GM19043 (cell line): ENCODE results near the gene PGAP3.
"Not testable (repeated sequence)": the region's sequence is repeated elsewhere in the genome, so short reads cannot be mapped to it uniquely, and the experiment has no call there.

Experiments used
- ATAC-seq: cut with Tn5 transposase; IDR thresholded peaks from one replicate; pipeline ENCODE4 v1.9.1; 2021; ENCODE audit warnings: low read depth; ENCODE audit not compliant: unreplicated experiment

PGAP3 gene

DNA sequence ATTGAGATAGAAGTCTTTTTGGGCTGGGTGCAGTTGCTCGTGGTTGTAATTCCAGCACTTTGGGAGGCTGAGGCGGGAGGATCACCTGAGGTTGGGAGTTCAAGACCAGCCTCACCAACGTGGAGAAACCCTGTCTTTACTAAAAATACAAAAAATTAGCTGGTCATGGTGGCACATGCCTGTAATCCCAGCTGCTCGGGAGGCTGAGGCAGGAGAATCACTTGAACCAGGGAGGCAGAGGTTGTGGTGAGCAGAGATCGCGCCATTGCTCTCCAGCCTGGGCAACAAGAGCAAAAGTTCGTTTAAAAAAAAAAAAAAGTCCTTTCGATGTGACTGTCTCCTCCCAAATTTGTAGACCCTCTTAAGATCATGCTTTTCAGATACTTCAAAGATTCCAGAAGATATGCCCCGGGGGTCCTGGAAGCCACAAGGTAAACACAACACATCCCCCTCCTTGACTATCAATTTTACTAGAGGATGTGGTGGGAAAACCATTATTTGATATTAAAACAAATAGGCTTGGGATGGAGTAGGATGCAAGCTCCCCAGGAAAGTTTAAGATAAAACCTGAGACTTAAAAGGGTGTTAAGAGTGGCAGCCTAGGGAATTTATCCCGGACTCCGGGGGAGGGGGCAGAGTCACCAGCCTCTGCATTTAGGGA is 11.4 kb upstream of the PGAP3 start:
- not testable (repeated sequence) for ATAC-seq

DNA sequence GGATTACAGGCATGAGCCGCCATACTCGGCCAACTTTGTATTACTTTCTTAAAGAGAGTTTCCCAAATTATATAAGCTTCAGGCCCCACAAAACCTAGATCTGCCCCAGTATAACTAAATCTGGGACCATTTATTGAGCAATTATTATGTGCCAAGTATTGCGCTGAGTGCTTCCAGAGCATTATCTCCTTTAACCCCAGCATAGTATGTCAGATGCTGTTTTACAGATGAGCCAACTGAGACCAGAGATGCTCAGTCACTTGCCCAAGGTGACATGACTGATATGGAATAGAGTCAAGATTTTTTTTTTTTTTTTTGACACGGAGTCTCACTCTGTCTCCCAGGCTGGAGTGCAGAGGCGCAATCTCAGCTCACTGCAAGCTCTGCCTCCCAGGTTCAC is 10.1 kb upstream of the PGAP3 start:
- no peak for ATAC-seq

DNA sequence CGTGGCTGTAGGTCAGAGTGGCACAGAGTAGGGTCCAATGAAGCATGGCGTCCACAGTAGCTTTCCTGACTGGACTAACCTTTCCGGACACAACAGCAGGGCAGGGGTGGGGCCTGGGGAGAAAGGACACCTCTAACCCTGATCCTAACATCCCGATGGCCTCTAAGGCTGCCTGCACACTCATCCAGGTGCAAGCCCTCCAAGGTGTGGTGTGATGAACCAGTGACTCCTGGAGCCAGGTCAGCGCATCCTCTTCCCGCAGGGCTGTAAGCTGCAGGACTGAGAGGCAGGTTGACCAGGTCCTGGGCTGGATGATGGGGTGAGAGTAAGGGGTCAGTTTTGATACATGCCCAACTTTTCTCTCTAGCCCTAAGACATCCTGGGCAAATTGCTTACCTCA is 8.9 kb upstream of the PGAP3 start:
- no peak for ATAC-seq

DNA sequence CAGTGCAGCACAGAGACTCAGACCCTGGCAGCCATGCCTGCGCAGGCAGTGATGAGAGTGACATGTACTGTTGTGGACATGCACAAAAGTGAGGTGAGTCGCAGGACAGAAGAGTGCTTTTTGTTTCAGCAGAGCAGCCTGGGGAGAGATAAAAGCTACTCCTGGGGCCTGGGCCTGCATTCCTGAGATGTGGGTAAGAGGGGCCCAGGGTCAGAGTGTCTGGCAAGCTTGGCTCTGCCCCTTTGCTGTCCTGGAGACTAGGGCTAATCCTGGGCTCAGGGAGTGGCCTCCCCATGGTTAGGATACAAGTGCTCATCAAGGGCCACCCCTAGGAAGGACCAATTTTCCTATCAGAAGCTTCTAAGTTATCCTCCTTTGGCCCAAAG is 7.2 kb upstream of the PGAP3 start:
- ATAC-seq = no peak

DNA sequence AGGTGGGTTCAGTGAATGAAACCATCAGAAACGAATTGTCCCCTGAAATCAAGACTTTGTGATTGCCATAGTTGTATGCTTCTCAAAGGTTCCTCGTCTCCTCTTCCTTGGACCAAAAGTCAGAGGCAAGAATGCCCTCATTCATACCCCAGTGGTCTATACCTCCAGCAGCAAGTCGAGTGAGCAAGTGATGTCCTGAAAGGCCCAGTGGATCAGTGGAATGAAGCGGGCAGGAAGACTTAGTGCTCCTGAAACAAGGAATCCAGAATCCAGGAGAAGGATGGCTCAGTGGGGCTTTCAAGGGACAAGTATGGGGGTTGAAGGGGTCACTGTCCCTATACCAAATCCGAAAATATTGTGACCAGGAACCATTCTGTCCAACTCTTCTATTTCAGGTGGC is 6.7 kb upstream of the PGAP3 start:
- ATAC-seq = no peak

DNA sequence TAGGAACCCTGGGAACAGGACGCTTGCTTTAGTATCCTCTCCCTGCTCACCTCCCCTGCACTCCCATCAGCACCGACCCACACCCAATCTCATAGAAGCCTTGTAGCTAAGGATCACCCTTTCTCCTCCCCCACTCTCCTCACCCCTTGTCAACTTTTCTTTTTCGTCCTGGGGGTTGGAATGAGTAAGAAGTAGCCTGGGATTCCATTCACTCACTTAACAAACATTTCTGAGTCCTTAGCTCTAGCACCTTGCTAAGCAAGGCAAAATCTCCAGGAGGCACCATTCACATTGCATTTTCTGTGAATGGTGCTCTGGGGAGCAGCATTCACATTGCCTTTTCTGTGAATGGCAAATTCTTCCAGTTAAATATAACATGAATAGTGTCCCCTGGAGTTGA is 1.1 kb upstream of the PGAP3 start:
- ATAC-seq = no peak

DNA sequence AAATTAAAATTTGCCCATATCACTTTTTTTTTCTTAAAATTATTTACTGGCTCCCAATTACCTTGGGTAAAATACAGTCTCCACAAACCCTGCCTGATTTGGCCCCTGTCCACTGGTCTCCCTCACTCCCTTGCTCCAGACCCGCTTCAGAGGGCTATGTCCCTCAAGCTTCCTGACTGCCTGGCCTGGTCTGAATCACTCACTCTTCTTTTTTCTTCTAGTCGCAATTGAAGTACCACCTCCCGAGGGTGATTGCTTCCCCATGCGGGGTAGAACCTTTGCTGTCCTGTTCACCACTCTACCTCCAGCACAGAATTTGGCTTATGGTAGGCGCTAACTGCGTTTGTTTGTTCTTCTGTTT is 598 bp upstream of the PGAP3 start:
- no peak for ATAC-seq

DNA sequence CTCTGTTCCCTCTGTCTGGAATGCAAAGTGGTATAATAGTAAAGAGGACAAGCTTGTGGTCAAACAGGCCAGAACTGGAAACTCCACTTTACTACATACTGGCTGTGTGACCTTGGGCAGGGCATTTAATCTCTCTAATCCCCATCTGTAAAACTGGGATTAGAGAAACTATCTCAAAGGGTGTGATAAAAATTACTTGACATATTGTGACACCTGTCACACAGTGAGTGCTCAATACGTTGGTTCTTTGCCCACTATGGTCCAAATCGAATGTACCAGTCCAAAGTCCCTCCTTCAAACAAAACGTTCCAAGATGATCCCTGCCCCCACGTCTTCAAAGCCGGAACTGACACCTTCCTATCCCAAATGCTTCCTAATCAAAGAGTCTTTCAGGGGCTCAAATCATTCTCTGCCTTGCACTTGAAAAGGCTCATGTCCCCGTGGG is 734 bp downstream of the PGAP3 start:
- no peak for ATAC-seq

DNA sequence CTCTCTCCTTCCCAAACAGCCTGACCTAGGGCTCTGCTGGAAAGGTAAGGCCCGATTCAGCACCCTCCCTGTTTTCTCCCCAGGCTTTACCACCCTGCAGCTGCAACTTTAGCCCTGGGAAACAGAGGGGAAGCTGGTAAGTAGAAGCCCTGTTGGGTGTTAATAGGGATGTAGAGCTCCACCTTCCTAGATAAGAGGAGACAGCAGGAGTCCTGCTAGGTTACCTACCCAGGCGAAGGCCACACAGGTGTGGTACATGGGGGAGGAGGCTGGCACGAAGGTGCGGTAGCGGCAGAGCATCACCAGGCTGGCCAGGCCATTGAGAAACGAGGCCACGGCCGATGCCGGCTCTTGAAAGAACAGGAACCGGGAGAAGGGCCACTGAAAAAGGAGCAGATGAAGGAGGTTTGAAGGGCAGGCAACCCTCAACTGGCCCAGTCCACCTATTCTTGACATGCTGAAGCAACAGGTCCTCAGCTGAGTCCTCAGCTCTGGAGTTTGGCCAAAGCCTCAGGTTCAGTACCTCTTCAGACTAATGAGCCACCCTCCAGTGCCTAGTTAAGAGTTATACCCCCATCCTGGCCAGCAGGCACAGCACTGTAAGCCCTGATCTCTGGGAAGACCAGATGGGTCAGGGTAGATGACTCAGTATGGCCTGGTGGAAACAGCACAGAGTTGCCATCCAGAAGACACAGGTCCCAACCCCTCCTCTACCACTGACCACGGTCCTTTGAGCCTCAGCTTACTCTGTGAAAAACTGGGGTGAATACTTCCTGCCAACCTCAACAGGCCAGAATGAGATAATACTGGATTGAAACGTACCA is 3.3 kb downstream of the PGAP3 start:
- ATAC-seq = no peak

DNA sequence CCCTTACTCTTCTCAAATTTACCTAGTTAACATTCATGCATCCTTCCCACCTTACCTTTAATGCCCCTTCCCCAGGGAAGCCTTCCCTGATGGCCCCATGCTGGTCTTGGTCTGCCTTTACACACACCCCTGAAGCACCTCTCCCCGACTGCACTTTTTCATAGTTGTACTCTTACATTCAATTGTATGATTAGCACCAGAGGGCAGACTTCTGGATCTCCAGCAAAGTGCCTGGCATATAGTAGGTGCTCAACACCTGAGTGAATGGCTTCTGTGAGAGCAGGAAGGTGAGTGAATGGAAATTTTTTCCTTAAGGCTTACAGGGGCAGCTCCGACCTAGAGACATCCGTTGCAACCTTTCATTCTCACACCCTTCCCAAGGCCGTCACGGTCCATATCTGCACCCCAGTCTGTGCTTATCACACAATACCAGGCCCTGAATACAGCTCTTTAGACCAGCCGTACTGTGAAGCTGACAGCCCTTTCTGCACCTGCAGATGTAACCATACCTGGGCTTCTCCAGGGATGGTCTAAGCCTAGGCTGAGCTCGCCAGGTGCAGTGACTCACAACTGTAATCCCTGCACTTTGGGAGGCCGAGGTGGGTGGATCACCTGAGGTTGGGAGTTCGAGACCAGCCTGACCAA is 4.4 kb downstream of the PGAP3 start:
- no peak for ATAC-seq

DNA sequence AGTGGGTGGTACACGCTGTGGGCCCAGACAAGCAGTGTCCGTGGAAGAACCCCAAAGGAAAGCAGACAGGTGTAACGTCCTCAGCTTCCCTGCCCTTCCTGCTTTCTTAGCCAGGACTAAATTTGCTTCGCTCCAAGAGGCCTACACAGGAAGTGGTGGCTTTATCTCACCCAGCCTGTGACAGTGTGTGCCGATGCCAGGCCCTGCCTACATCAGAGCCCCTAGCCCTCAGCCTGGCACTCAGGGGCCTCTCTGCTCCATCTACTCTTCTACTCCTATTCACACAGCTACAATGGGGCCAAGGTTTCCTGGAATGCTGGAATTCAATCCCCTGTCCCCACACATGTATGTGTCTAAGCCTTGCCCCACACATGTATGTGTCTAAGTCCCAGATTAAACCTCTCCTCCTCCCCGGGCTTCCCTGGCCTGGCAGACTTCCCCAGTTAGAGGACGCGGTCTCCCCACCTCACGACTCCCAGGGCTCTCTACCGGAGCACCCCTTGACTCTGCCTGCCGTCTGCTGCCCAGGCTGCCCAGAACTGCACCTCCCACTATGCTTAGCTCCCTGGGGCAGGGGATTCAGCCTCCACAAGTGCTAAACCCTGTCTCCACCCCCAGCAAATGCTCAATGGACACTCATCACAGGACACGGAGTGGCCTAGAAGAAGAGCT is 8.2 kb downstream of the PGAP3 start:
- ATAC-seq = no peak

DNA sequence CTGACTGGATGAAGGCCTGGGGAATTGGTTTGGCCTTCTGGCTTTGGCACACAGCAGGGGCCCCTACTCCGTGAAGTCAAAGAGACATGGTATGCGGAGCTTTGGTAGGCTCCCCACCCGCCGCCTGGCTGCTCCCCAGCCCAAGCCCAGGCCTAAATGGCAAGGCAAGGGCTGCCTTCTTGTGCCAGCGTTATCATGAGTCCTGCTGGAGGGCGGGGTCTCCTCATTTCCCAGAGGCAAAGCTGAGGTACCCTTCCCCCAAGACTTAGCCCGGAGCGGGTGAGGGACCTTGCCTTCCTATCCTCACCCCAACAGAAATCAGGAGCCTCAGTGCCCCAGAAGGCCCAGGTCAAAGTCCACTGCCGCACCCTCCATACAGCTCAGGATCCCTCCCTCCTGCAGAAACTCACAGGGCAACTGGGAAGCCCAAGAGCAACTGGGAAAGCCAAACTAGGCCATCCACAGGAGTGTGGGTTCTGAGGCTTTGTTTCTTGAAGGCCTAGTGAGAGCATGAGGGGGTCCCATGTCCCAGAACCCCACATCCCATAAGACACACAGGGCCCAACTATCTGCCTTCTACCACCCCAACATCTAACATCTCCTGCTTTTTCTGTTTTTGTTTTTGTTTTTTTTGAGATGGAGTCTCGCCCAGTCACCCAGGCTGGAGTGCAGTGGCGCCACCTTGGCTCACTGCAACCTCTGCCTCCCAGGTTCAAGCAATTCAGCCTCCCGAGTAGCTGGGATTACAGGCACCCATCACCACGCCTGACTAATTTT is 9.3 kb downstream of the PGAP3 start:
- no peak for ATAC-seq

DNA sequence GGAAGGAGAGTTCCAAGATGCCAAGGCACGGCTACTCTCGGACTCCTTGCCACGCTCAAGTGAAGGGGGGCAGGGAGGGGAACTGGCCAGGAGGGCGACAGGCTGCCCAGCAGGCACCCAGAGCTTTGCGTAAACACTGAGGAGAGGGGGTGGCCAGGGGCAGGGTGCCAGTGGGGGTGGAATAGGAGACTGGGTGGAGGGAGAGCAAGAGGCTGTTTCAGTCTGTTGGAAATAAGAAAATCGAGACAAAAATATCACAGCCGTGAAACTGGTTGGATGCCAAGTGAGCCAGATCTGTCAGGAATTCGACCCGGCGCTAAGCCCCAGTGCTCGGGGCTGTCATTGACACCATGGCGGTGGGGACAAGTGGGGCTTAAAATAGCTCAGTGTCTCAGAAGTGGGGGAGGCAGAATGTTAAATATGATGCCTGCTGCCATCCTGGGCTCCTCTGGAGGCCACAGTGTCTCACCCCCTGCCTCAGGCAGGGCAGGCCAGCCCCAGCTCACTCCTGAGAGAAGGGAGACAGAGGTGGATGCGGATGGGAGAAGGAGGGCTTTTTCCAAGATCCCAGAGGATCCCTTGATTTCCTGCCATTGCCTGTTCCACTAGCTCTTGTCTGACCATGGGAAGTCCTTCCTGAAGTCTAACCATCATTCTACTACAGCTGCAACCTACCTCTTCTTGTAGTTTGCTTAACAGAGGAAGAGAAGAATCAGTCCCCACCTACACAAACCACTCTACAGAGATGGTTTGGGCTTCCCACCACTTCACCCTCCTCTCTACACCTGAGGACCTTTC is 10.1 kb downstream of the PGAP3 start:
- ATAC-seq = no peak

DNA sequence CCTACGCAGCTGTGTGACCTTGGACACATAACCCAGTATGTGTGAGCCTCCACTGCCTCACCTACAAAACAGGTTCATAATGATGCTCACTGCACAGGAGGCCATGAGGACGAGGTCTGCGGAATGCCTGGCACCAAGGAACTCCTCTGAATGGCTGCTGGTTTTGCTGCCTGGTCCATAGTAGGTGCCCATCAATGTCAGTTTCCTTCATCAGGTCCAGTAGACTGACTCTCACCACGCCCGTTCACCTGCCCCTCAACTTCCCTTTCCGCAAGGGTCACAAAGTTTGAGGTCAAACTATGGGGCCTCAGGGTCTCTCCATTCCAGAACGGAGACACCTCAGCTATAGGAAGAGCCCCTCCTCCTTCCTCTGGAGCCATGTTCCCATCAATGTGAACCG is 10.8 kb downstream of the PGAP3 start:
- ATAC-seq = no peak

DNA sequence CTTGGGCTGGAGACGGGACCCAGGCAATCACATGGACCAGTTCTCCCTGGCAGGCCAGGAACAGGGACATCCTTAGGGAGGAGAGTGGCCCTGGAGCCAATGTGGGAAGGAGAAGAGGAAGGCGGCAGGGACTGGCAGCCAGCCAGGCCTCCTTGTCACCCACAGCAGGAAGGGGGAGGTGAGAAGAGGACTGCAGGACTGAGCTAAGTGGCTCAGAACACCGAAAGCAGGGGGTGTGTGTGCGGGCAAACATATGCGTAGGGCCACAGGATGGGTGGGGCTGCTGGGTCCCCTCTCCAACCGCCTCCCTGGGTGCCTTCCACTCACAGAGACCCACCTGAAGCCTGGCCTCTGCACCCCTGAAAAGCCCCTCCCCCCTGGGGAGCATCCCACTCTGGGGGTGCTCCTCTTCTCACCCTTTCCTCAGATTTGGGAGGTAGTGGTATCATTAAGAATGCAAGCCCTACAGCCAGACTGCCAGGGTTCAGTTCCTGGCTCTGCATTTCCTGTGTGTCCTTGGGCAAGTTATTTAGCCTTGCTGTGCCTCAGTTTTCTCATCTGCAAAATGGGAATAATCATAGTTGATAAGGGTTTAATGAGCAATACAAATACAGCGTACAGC is 11.5 kb downstream of the PGAP3 start:
- no peak for ATAC-seq

DNA sequence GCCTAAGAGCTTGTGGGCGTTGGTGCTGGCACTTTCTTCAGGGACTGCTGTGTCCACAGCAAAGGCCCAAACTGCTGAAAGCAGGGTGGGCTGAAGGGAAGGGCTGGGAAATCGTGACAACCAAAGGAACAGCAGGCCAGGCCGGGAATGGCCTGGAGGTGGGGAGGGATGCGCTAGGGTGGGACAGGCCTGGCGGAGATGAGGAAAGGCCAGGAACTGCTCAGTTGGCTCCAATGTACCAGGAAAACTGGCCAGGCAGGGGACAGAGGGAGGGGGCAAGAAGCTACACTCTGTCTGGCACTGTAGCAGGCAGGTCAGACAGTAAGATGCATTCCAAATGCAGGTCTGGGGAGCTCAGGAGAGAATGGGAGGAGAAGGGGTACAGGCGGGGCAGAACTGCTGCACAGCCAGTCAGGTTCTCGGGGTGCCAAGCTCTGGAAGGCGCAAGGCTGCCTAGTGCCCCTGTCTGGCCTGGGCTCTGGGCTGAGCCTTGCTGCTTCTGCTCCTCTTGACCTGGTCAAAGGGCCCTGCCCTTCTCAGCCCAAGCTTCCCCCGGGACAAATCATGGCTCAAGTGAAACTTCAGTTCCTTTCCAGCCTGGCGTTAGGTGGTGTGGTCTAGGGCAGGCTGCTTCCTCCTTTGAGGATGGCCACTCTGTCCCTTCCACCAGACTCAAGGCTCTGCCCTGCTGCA is 12.3 kb downstream of the PGAP3 start:
- no peak for ATAC-seq

DNA sequence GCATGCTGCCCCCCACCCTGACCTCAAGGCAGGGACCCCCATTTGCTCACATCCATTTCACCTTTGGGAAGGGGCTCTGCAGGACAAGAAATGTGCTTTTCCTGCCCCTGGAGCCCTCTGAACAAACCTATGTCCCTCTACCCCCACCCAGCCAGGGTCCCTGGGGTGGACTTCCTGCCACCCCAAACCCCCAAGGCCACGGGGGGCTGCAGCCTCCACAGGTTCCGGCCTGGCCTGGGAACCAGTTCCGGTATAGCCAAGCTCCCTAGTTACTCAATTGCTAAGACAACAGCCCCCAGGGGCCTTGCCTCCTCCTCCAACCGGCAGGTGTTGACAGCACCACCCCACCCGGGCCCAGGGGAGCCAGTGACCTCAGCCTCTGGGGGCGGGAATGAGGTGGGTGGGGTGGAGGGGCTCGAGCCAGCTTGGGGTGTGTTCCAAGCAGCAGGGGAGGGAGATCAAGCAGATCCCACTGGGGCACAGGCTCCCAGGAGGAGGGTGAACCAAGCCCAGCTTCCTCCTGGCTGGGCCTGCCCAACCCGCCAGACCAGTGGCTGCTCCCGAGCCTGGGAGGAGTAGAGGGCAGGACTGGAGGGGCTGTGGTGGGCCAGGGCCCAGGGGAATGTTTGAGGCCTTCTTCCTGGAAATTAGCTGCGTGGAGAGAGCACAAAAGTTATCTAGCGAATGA is 13.0 kb downstream of the PGAP3 start:
- ATAC-seq = no peak

DNA sequence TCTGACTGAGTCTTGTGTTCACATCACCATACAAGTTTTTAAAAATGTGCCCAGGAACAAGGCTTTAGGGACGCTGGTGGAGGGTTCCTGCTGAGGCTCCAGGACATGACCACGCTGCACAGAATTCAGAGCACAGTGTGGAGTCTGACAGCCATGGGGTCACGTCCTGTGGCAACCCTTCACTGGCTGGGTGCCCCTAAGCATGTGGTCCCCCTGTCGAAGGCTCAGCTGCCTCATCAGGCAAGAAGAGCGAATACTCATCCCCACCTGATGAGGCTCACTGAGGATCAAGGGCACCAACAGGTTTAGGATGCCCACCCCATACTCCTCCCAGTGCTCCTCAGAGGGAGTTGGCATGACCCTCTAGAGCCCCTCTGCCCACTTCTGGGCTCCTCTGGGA is 13.7 kb downstream of the PGAP3 start:
- ATAC-seq = no peak
